H9 (cell line): ENCODE measurements around the gene DCANP1. TPM values are rescaled to one million over a fixed set of nuclear protein-coding genes. Genes with fewer than 3 reads are reported as not detected.
A peak's percentile ranks its signal among the peaks of the same experiment; 100 is the strongest.

ENCODE experiments used
- DNase-seq: peaks from one replicate; pipeline ENCODE4 v3.0.0-alpha.2; 2017
- H2AFZ ChIP-seq: one replicate; pipeline ENCODE4 v1.6.1; 2013; ENCODE audit warnings: mild to moderate bottlenecking, low read length, control low read depth, moderate library complexity
- H2AK5ac ChIP-seq: 2 replicates; pipeline ENCODE4 v1.6.1; 2013; ENCODE audit warnings: low read length, control low read depth, mixed read lengths; ENCODE audit not compliant: insufficient read length
- H2BK120ac ChIP-seq: one replicate; pipeline ENCODE4 v1.6.1; 2013; ENCODE audit warnings: low read depth, mild to moderate bottlenecking, low read length, control low read depth, inconsistent platforms; ENCODE audit not compliant: poor library complexity, severe bottlenecking
- H2BK12ac ChIP-seq: 2 replicates; pipeline ENCODE4 v1.6.1; 2013; ENCODE audit warnings: low read length, control low read depth, mixed read lengths, low read depth; ENCODE audit not compliant: insufficient read length
- H2BK15ac ChIP-seq: 2 replicates; pipeline ENCODE4 v1.6.1; 2013; ENCODE audit warnings: low read depth, low read length, control low read depth
- H2BK20ac ChIP-seq: one replicate; pipeline ENCODE4 v1.6.1; 2013; ENCODE audit warnings: low read depth, mild to moderate bottlenecking, low read length, control low read depth, inconsistent platforms; ENCODE audit not compliant: poor library complexity, severe bottlenecking
- H2BK5ac ChIP-seq: 2 replicates; pipeline ENCODE4 v1.6.1; 2013; ENCODE audit warnings: low read length, control low read depth, mixed read lengths; ENCODE audit not compliant: insufficient read length
- H3K14ac ChIP-seq: 2 replicates; pipeline ENCODE4 v1.6.1; 2013; ENCODE audit warnings: low read length, control low read depth; ENCODE audit not compliant: insufficient read depth
- H3K18ac ChIP-seq: 2 replicates; pipeline ENCODE4 v1.6.1; 2013; ENCODE audit warnings: low read depth, mild to moderate bottlenecking, mixed read lengths, low read length, control low read depth; ENCODE audit not compliant: insufficient read length
- H3K23ac ChIP-seq: 2 replicates; pipeline ENCODE4 v1.6.1; 2013; ENCODE audit warnings: low read length, control low read depth, mixed read lengths, low read depth; ENCODE audit not compliant: insufficient read length
- H3K23me2 ChIP-seq: 2 replicates; pipeline ENCODE4 v1.6.1; 2013; ENCODE audit warnings: low read depth, mild to moderate bottlenecking, mixed read lengths, low read length, control low read depth; ENCODE audit not compliant: insufficient read length, poor library complexity, severe bottlenecking
- H3K27ac ChIP-seq: 2 replicates; pipeline ENCODE4 v1.5.1; 2013; ENCODE audit warnings: low read length, control low read depth, mixed read lengths, low read depth; ENCODE audit not compliant: insufficient read length
- H3K27me3 ChIP-seq: 2 replicates; pipeline ENCODE4 v1.6.1; 2013; ENCODE audit warnings: low read length, control low read depth, inconsistent platforms; ENCODE audit not compliant: insufficient read depth
- H3K4ac ChIP-seq: 2 replicates; pipeline ENCODE4 v1.6.1; 2013; ENCODE audit warnings: low read depth, mild to moderate bottlenecking, control low read depth, inconsistent platforms, low read length, moderate library complexity
- H3K4me1 ChIP-seq: 2 replicates; pipeline ENCODE4 v1.6.1; 2013; ENCODE audit warnings: low read length, control low read depth, inconsistent platforms; ENCODE audit not compliant: insufficient read depth
- H3K4me2 ChIP-seq: 2 replicates; pipeline ENCODE4 v1.6.1; 2013; ENCODE audit warnings: low read length, control low read depth, mixed read lengths; ENCODE audit not compliant: insufficient read length, insufficient read depth
- H3K56ac ChIP-seq: 2 replicates; pipeline ENCODE4 v1.6.1; 2013; ENCODE audit warnings: low read depth, mild to moderate bottlenecking, mixed read lengths, low read length, control low read depth; ENCODE audit not compliant: insufficient read length
- H3K79me1 ChIP-seq: 2 replicates; pipeline ENCODE4 v1.6.1; 2013; ENCODE audit warnings: low read depth, mild to moderate bottlenecking, moderate library complexity, low read length, control low read depth, inconsistent platforms; ENCODE audit not compliant: insufficient read depth, poor library complexity, severe bottlenecking
- H3K79me2 ChIP-seq: 2 replicates; pipeline ENCODE4 v1.6.1; 2013; ENCODE audit warnings: low read length, control low read depth, inconsistent platforms; ENCODE audit not compliant: insufficient read depth
- H3K9ac ChIP-seq: 2 replicates; pipeline ENCODE4 v1.6.1; 2013; ENCODE audit warnings: low read length, control low read depth, mixed read lengths; ENCODE audit not compliant: insufficient read length; ENCODE audit errors: extremely low read depth
- H3K9me3 ChIP-seq: one replicate; pipeline ENCODE4 v1.6.1; 2013; ENCODE audit warnings: low read depth, low read length, inconsistent platforms; ENCODE audit not compliant: control insufficient read depth
- H3T11ph ChIP-seq: one replicate; pipeline ENCODE4 v1.6.1; 2013; ENCODE audit warnings: mild to moderate bottlenecking, low read length, control low read depth, inconsistent platforms
- H4K20me1 ChIP-seq: one replicate; pipeline ENCODE4 v1.6.1; 2013; ENCODE audit not compliant: control insufficient read depth, insufficient read length, insufficient read depth
- H4K5ac ChIP-seq: 2 replicates; pipeline ENCODE4 v1.6.1; 2013; ENCODE audit warnings: low read depth, mild to moderate bottlenecking, mixed read lengths, low read length, control low read depth; ENCODE audit not compliant: insufficient read length
- H4K8ac ChIP-seq: replicated peaks from 2 replicates; pipeline ENCODE4 v1.6.1; 2013; ENCODE audit warnings: low read length, control low read depth, mixed read lengths, low read depth; ENCODE audit not compliant: insufficient read length
- H4K91ac ChIP-seq: 2 replicates; pipeline ENCODE4 v1.6.1; 2013; ENCODE audit warnings: low read depth, mild to moderate bottlenecking, moderate library complexity, mixed read lengths, low read length, control low read depth; ENCODE audit not compliant: insufficient read length
- H3K27ac Mint-ChIP-seq, 3 experiments: 2 replicates in 2 of 3; 3 replicates in 1 of 3; pipeline ENCODE4 v1.8.0; 2020 to 2021; ENCODE audit warnings: mixed read lengths in 3 of 3, mild to moderate bottlenecking in 1 of 3, moderate library complexity in 1 of 3
- H3K27me3 Mint-ChIP-seq: 2 replicates; pipeline ENCODE4 v1.8.0; 2021; ENCODE audit warnings: low read depth, mild to moderate bottlenecking, moderate library complexity, mixed read lengths
- H3K36me3 Mint-ChIP-seq, 3 experiments: 2 replicates in 2 of 3; 3 replicates in 1 of 3; pipeline ENCODE4 v1.8.0; 2020 to 2021; ENCODE audit warnings: low read depth in 3 of 3, mixed read lengths in 3 of 3; ENCODE audit not compliant: insufficient read depth in 1 of 3
- H3K4me1 Mint-ChIP-seq, 2 experiments: 2 replicates each; pipeline ENCODE4 v1.8.0; 2020; ENCODE audit warnings: mixed read lengths in 2 of 2
- H3K4me3 Mint-ChIP-seq, 2 experiments: 2 replicates in 1 of 2; 3 replicates in 1 of 2; pipeline ENCODE4 v1.8.0; 2020 to 2021; ENCODE audit warnings: mild to moderate bottlenecking in 2 of 2, mixed read lengths in 2 of 2, moderate library complexity in 1 of 2
- H3K9me3 Mint-ChIP-seq, 2 experiments: 2 replicates in 1 of 2; 3 replicates in 1 of 2; pipeline ENCODE4 v1.8.0; 2020; ENCODE audit warnings: mild to moderate bottlenecking in 2 of 2, mixed read lengths in 2 of 2, moderate library complexity in 1 of 2
- WGBS: extraction: QIAGEN DNeasy Blood & Tissue Kit; methylation state at CpG from one replicate; pipeline ENCODE4 v1.1.7; 2013; ENCODE audit warnings: missing lambda C conversion rate, low lambda C conversion rate, mixed read lengths; ENCODE audit not compliant: insufficient read length; ENCODE audit errors: extremely low coverage; 5-methylcytosine and 5-hydroxymethylcytosine counted together
- total RNA-seq: library from RNA; stranded (reverse); gene quantifications from 2 replicates; pipeline ENCODE4 v1.2.1, GENCODE V29; 2021
- TF ChIP-seq, protein P1 (sequence below): fragments of 200-600 bp; sonication (generic); conservative IDR thresholded peaks from 3 replicates; pipeline ENCODE4 v1.8.0; 2021; ENCODE audit warnings: antibody characterized with exemption, mild to moderate bottlenecking

The DCANP1 gene
- total RNA-seq, 1 experiment from 2014 or later: not detected

- Histone ChIP-seq H3K9ac (no peak overlapping the region), H4K91ac (no peak overlapping the region), H3K14ac (no peak overlapping the region; the same call in 1 of the 2 replicates), H3K27ac (no peak overlapping the region), H2AFZ (no peak overlapping the region), H3K27me3 (no peaks in the 10 kb centered on the region), H2BK20ac (no peak overlapping the region), H2BK120ac (no peak overlapping the region), H3K56ac (no peak overlapping the region), H2BK5ac (no peak overlapping the region), H3K4me2 (no peak overlapping the region), H2BK12ac (no peak overlapping the region), H3K4ac (no peak overlapping the region), H3K79me2 (no peaks in the 10 kb centered on the region), H4K8ac (no peak overlapping the region), H3K23me2 (no peaks in the 10 kb centered on the region), H3K18ac (no peak overlapping the region), H2BK15ac (no peak overlapping the region), H3K4me1 (no peaks in the 10 kb centered on the region), H3K23ac (no peak overlapping the region), H4K5ac (no peak overlapping the region), H3T11ph (no peak overlapping the region), H3K9me3 (no peaks in the 10 kb centered on the region), H2AK5ac (no peak overlapping the region), H4K20me1 (no peaks in the 10 kb centered on the region), H3K79me1 (no peaks in the 10 kb centered on the region)
- no CpG with 5 or more reads among the region's 10 CpGs for WGBS
- Mint-ChIP-seq H3K4me1 (peaks cover 10 to 13% of the 10 kb centered on the region in 2 experiments), H3K27me3 (peaks cover 27% of the 10 kb centered on the region), H3K36me3 (no peaks in the 10 kb centered on the region), H3K27ac (no peak overlapping the region), H3K9me3 (no peaks in the 10 kb centered on the region), H3K4me3 (no peak overlapping the region)
- DNase-seq: peak; percentile 18
- TF ChIP-seq, protein P1, sequence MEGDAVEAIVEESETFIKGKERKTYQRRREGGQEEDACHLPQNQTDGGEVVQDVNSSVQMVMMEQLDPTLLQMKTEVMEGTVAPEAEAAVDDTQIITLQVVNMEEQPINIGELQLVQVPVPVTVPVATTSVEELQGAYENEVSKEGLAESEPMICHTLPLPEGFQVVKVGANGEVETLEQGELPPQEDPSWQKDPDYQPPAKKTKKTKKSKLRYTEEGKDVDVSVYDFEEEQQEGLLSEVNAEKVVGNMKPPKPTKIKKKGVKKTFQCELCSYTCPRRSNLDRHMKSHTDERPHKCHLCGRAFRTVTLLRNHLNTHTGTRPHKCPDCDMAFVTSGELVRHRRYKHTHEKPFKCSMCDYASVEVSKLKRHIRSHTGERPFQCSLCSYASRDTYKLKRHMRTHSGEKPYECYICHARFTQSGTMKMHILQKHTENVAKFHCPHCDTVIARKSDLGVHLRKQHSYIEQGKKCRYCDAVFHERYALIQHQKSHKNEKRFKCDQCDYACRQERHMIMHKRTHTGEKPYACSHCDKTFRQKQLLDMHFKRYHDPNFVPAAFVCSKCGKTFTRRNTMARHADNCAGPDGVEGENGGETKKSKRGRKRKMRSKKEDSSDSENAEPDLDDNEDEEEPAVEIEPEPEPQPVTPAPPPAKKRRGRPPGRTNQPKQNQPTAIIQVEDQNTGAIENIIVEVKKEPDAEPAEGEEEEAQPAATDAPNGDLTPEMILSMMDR: no peak
Measured at GRCh38 chr5:135438636-135439221, 8.4 kb downstream of the DCANP1 start.
